ENCODE data around the gene CSTA.

DNA sequence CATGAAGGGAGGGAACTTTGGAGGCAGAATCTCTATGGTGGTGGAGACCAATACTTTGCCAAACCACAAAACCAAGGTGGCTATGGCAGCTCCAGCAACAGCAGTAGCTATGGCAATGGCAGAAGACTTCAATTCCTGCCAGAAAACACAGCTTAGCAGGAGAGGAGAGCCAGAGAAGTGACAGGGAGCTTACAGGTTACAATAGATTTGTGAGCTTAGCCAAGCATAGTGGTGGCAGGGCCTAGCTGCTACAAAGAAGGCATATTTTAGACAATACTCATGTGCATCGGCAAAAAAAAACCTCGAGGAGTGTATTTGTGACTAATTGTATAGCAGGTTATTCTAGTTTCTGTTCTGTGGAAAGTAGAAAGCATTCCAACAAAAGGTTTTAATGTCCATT, 6.4 kb upstream of the CSTA start:
- no peak for TF ChIP-seq CTCF (IDR thresholded peaks at IDR 0.05)
- no peak for TF ChIP-seq POLR2AphosphoS5 (IDR thresholded peaks at IDR 0.05)
- TF ChIP-seq POLR2A (IDR thresholded peaks at IDR 0.05), result no peak
- TF ChIP-seq EP300 (IDR thresholded peaks at IDR 0.05), result no peak

Data from stomach (tissue), 4 donors.